SK-N-SH treated with all-trans-retinoic acid at 6 μM for 48 hours (cell line): ENCODE data around the gene PPP1R1B.

Experiments
- ATAC-seq: fragments of 200-7000 bp; cut with Tn5 transposase; 3 replicates; pipeline ENCODE4 v1.9.1; 2020; ENCODE audit warnings: mild to moderate bottlenecking, moderate library complexity
- ARNTL ChIP-seq: fragments of 450-650 bp; formaldehyde crosslinking; IDR thresholded peaks from 2 replicates; pipeline ENCODE4 v1.5.0; 2020; ENCODE audit warnings: low read depth, mild to moderate bottlenecking, moderate library complexity, borderline replicate concordance
- BACH2 ChIP-seq: fragments of 250-450 bp; sonication (Bioruptor Pico); IDR thresholded peaks from 2 replicates; pipeline ENCODE4 v1.9.0; 2021; ENCODE audit warnings: mild to moderate bottlenecking, borderline replicate concordance
- CSDC2 ChIP-seq: fragments of 250-450 bp; sonication (Bioruptor Pico); IDR thresholded peaks from 2 replicates; pipeline ENCODE4 v1.5.0; 2020; ENCODE audit warnings: mild to moderate bottlenecking, moderate library complexity
- CSRNP3 ChIP-seq: fragments of 250-450 bp; sonication (Bioruptor Pico); IDR thresholded peaks from 2 replicates; pipeline ENCODE4 v1.5.1; 2021; ENCODE audit warnings: mild to moderate bottlenecking, moderate library complexity
- ESRRG ChIP-seq: fragments of 250-450 bp; sonication (Bioruptor Pico); IDR thresholded peaks from 2 replicates; pipeline ENCODE4 v1.6.1; 2021; ENCODE audit warnings: mild to moderate bottlenecking
- GLIS3 ChIP-seq: fragments of 250-450 bp; sonication (Bioruptor Pico); IDR thresholded peaks from 2 replicates; pipeline ENCODE4 v1.5.0; 2020; ENCODE audit warnings: mild to moderate bottlenecking, moderate library complexity
- ISL1 ChIP-seq: fragments of 250-450 bp; sonication (Bioruptor Pico); IDR thresholded peaks from 2 replicates; pipeline ENCODE4 v2.1.2; 2022; ENCODE audit warnings: mild to moderate bottlenecking, moderate library complexity
- OSR1 ChIP-seq: fragments of 250-450 bp; sonication (Bioruptor Pico); IDR thresholded peaks from 2 replicates; pipeline ENCODE4 v1.8.0; 2022; ENCODE audit warnings: moderate library complexity, mild to moderate bottlenecking, inconsistent platforms
- PATZ1 ChIP-seq: fragments of 250-450 bp; sonication (Bioruptor Pico); IDR thresholded peaks from 2 replicates; pipeline ENCODE4 v1.8.0; 2020; ENCODE audit warnings: mild to moderate bottlenecking, moderate library complexity, borderline replicate concordance
- PPARA ChIP-seq: fragments of 250-450 bp; sonication (Bioruptor Pico); IDR thresholded peaks from 2 replicates; pipeline ENCODE4 v1.5.0; 2020; ENCODE audit warnings: mild to moderate bottlenecking, borderline replicate concordance
- SNAI2 ChIP-seq: fragments of 250-450 bp; sonication (Bioruptor Pico); IDR thresholded peaks from 2 replicates; pipeline ENCODE4 v1.5.0; 2020; ENCODE audit warnings: mild to moderate bottlenecking, moderate library complexity
- TCF4 ChIP-seq: fragments of 250-450 bp; sonication (Bioruptor Pico); IDR thresholded peaks from 2 replicates; pipeline ENCODE4 v1.8.0; 2021; ENCODE audit warnings: mild to moderate bottlenecking, moderate library complexity, borderline replicate concordance
- TOX ChIP-seq: fragments of 250-450 bp; sonication (Bioruptor Pico); IDR thresholded peaks from 2 replicates; pipeline ENCODE4 v1.8.0; 2021; ENCODE audit warnings: mild to moderate bottlenecking, moderate library complexity, borderline replicate concordance
- TSHZ2 ChIP-seq: fragments of 250-450 bp; sonication (Bioruptor Pico); IDR thresholded peaks from 2 replicates; pipeline ENCODE4 v1.5.0; 2020; ENCODE audit warnings: mild to moderate bottlenecking, moderate library complexity
- ZC3H10 ChIP-seq: fragments of 250-450 bp; sonication (Bioruptor Pico); IDR thresholded peaks from 2 replicates; pipeline ENCODE4 v1.5.1; 2021; ENCODE audit warnings: mild to moderate bottlenecking, moderate library complexity
- ZFP3 ChIP-seq: fragments of 250-450 bp; sonication (Bioruptor Pico); IDR thresholded peaks from 2 replicates; pipeline ENCODE4 v1.5.0; 2020; ENCODE audit warnings: mild to moderate bottlenecking, moderate library complexity
- ZFP30 ChIP-seq: fragments of 450-650 bp; formaldehyde crosslinking; IDR thresholded peaks from 2 replicates; pipeline ENCODE4 v1.5.0; 2022; ENCODE audit warnings: mild to moderate bottlenecking, moderate library complexity
- ZNF565 ChIP-seq: fragments of 450-650 bp; formaldehyde crosslinking; conservative IDR thresholded peaks from 2 replicates; pipeline ENCODE4 v1.5.0; 2020; ENCODE audit warnings: low read depth, mild to moderate bottlenecking, moderate library complexity
- ZNF70 ChIP-seq: fragments of 450-650 bp; formaldehyde crosslinking; IDR thresholded peaks from 2 replicates; pipeline ENCODE4 v1.5.0; 2020; ENCODE audit warnings: mild to moderate bottlenecking, moderate library complexity
- ZNF8 ChIP-seq: fragments of 450-650 bp; formaldehyde crosslinking; IDR thresholded peaks from 2 replicates; pipeline ENCODE4 v1.5.0; 2020; ENCODE audit warnings: mild to moderate bottlenecking, moderate library complexity
- TF ChIP-seq, protein P1 (sequence below): fragments of 250-450 bp; sonication (Bioruptor Pico); IDR thresholded peaks from 2 replicates; pipeline ENCODE4 v1.8.0; 2021; ENCODE audit warnings: low read depth, mild to moderate bottlenecking, moderate library complexity, borderline replicate concordance
- TF ChIP-seq, protein P2 (sequence below): fragments of 250-450 bp; sonication (Bioruptor Pico); IDR thresholded peaks from 2 replicates; pipeline ENCODE4 v1.5.1; 2020; ENCODE audit warnings: low read depth, mild to moderate bottlenecking, moderate library complexity

The PPP1R1B gene

DNA sequence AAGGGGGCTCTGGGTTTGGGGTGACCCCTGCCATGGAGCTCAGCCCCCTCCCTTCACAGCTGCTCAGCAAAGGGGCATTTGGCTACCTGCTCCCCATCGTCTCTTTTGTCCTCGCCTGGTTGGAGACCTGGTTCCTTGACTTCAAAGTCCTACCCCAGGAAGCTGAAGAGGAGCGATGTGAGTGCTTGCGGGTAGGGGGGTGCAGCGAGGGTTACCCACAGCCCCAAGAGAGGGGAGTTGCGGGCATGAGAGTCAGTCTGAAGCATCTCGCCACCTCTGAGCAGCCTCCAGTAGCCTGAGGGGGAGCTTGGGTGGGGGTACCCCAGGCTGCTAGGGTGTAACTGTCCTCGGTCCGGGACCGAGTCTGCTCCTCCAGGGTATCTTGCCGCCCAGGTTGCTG lies 31.6 kb downstream of the PPP1R1B start:
- no peak for TF ChIP-seq CSRNP3 (CRISPR knock-in tag)
- TF ChIP-seq PPARA (CRISPR knock-in tag): no peak
- TF ChIP-seq, protein P1, sequence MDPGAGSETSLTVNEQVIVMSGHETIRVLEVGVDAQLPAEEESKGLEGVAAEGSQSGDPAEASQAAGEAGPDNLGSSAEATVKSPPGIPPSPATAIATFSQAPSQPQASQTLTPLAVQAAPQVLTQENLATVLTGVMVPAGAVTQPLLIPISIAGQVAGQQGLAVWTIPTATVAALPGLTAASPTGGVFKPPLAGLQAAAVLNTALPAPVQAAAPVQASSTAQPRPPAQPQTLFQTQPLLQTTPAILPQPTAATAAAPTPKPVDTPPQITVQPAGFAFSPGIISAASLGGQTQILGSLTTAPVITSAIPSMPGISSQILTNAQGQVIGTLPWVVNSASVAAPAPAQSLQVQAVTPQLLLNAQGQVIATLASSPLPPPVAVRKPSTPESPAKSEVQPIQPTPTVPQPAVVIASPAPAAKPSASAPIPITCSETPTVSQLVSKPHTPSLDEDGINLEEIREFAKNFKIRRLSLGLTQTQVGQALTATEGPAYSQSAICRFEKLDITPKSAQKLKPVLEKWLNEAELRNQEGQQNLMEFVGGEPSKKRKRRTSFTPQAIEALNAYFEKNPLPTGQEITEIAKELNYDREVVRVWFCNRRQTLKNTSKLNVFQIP (CRISPR knock-in tag): no peak
- no peak for TF ChIP-seq CSDC2 (CRISPR knock-in tag)
- no peak for TF ChIP-seq TSHZ2
- TF ChIP-seq ZNF8: no peak
- no peak for TF ChIP-seq BACH2 (CRISPR knock-in tag)
- no peak for TF ChIP-seq ARNTL (CRISPR knock-in tag)
- no peak for TF ChIP-seq ESRRG (CRISPR knock-in tag)
- TF ChIP-seq ZNF565 (CRISPR knock-in tag): no peak
- no peak for ATAC-seq

DNA sequence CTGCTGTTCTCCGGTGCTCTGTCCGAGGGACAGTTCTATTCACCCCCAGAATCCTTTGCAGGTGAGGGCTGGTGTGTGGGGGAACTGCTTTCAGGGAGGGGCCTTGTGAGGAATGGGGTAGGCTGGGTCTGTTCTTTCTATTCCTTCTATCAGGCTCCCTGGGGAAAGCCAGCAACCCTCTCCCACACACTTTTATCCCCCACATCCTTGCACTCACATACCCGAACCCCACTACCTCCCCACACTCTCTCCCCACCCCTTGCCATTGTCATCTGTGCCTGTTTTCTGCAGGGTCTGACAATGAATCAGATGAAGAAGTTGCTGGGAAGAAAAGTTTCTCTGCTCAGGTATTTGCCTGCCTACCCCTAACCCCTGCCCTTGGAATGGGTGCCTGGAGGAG lies 32.0 kb downstream of the PPP1R1B start:
- no peak for ATAC-seq
- no peak for TF ChIP-seq ZC3H10
- TF ChIP-seq ZNF565 (CRISPR knock-in tag): no peak
- no peak for TF ChIP-seq ZNF70 (CRISPR knock-in tag)
- no peak for TF ChIP-seq PATZ1
- TF ChIP-seq ARNTL (CRISPR knock-in tag): no peak
- TF ChIP-seq ZFP3 (CRISPR knock-in tag): no peak
- TF ChIP-seq, protein P2, sequence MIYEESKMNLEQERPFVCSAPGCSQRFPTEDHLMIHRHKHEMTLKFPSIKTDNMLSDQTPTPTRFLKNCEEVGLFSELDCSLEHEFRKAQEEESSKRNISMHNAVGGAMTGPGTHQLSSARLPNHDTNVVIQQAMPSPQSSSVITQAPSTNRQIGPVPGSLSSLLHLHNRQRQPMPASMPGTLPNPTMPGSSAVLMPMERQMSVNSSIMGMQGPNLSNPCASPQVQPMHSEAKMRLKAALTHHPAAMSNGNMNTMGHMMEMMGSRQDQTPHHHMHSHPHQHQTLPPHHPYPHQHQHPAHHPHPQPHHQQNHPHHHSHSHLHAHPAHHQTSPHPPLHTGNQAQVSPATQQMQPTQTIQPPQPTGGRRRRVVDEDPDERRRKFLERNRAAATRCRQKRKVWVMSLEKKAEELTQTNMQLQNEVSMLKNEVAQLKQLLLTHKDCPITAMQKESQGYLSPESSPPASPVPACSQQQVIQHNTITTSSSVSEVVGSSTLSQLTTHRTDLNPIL (CRISPR knock-in tag): no peak
- TF ChIP-seq OSR1 (CRISPR knock-in tag): no peak
- no peak for TF ChIP-seq TCF4
- no peak for TF ChIP-seq TOX
- no peak for TF ChIP-seq ISL1 (CRISPR knock-in tag)
- TF ChIP-seq ZFP30 (CRISPR knock-in tag): no peak
- TF ChIP-seq CSDC2 (CRISPR knock-in tag): no peak
- no peak for TF ChIP-seq ESRRG (CRISPR knock-in tag)
- TF ChIP-seq ZNF8: no peak
- no peak for TF ChIP-seq GLIS3 (CRISPR knock-in tag)
- no peak for TF ChIP-seq SNAI2 (CRISPR knock-in tag)
- TF ChIP-seq, protein P1 (CRISPR knock-in tag): no peak
- TF ChIP-seq TSHZ2: no peak
- TF ChIP-seq, all 23 proteins: peak for 0
